IPS-NIHi11 (cell line): ENCODE measurements around the gene ANKS1A.
"Not testable (repeated sequence)": the region's sequence is repeated elsewhere in the genome, so short reads cannot be mapped to it uniquely, and the experiment has no call there.

Experiments
- DNase-seq: peaks from one replicate; pipeline ENCODE4 v3.0.0; 2012; ENCODE audit warnings: mixed read lengths, low spot score

The ANKS1A gene

GRCh38 chr6:34992376-34992775, 103.3 kb downstream of the ANKS1A start:
- DNase-seq = no peak

GRCh38 chr6:34993213-34993612, 104.2 kb downstream of the ANKS1A start:
- no peak for DNase-seq

- DNase-seq = no peak
Observed at GRCh38 chr6:34994693-34995092, 105.6 kb downstream of the ANKS1A start.

- DNase-seq = not testable (repeated sequence)
Observed at GRCh38 chr6:34998417-34998816, 109.4 kb downstream of the ANKS1A start.

GRCh38 chr6:34999153-34999552, 110.1 kb downstream of the ANKS1A start:
- not testable (repeated sequence) for DNase-seq

- not testable (repeated sequence) for DNase-seq
Observed at GRCh38 chr6:34999962-35000361, 110.9 kb downstream of the ANKS1A start.

GRCh38 chr6:35001349-35001748, 112.3 kb downstream of the ANKS1A start:
- not testable (repeated sequence) for DNase-seq

GRCh38 chr6:35003886-35004530, 115.0 kb downstream of the ANKS1A start:
- not testable (repeated sequence) for DNase-seq

- DNase-seq = no peak
Observed at GRCh38 chr6:35007016-35007415, 118.0 kb downstream of the ANKS1A start.

GRCh38 chr6:35008858-35009257, 119.8 kb downstream of the ANKS1A start:
- no peak for DNase-seq

GRCh38 chr6:35011096-35012041, 122.3 kb downstream of the ANKS1A start:
- no peak for DNase-seq

GRCh38 chr6:35013701-35014100, 124.6 kb downstream of the ANKS1A start:
- DNase-seq = no peak

GRCh38 chr6:35014341-35014740, 125.3 kb downstream of the ANKS1A start:
- no peak for DNase-seq

GRCh38 chr6:35014786-35015185, 125.7 kb downstream of the ANKS1A start:
- no peak for DNase-seq

- no peak for DNase-seq
Observed at GRCh38 chr6:35015476-35015875, 126.4 kb downstream of the ANKS1A start.

GRCh38 chr6:35015996-35016395, 126.9 kb downstream of the ANKS1A start:
- no peak for DNase-seq

- DNase-seq = no peak
Observed at GRCh38 chr6:35016502-35017321, 127.7 kb downstream of the ANKS1A start.

GRCh38 chr6:35017411-35018181, 128.5 kb downstream of the ANKS1A start:
- DNase-seq = no peak

- no peak for DNase-seq
Observed at GRCh38 chr6:35018182-35018519, 129.1 kb downstream of the ANKS1A start.

GRCh38 chr6:35018746-35019145, 129.7 kb downstream of the ANKS1A start:
- no peak for DNase-seq

GRCh38 chr6:35019171-35019570, 130.1 kb downstream of the ANKS1A start:
- no peak for DNase-seq

GRCh38 chr6:35019831-35020230, 130.8 kb downstream of the ANKS1A start:
- DNase-seq = no peak
